ENCODE measurements around the gene NID2.

NID2 gene

GRCh38 chr14:52003324-52003723 lies 65.5 kb downstream of the NID2 start:
- in situ Hi-C loops (cut with MboI; ENCODE audit: low sequenced_read_pairs) = no loop called here

- in situ Hi-C loops (cut with MboI; ENCODE audit: low sequenced_read_pairs) = no loop called here
Measured at GRCh38 chr14:52002542-52002941, 66.3 kb downstream of the NID2 start.

- in situ Hi-C loops (cut with MboI; ENCODE audit: low sequenced_read_pairs) = no loop called here
Measured at GRCh38 chr14:52000696-52001095, 68.2 kb downstream of the NID2 start.

GRCh38 chr14:52000019-52000582 lies 68.8 kb downstream of the NID2 start:
- in situ Hi-C loops (cut with MboI; ENCODE audit: low sequenced_read_pairs) = no loop called here

- in situ Hi-C loops (cut with MboI; ENCODE audit: low sequenced_read_pairs) = loop anchor here (25.0 kb wide), 1 partner anchor 712 kb away; no protein-coding TSS in a partner anchor
Measured at GRCh38 chr14:51999084-51999483, 69.8 kb downstream of the NID2 start.

GRCh38 chr14:51998348-51998747 lies 70.5 kb downstream of the NID2 start:
- in situ Hi-C loops (cut with MboI; ENCODE audit: low sequenced_read_pairs) = loop anchor here (25.0 kb wide), 1 partner anchor 711 kb away; no protein-coding TSS in a partner anchor

GRCh38 chr14:51996148-51996746 lies 72.6 kb downstream of the NID2 start:
- in situ Hi-C loops (cut with MboI; ENCODE audit: low sequenced_read_pairs) = loop anchor here (25.0 kb wide), 1 partner anchor 709 kb away; no protein-coding TSS in a partner anchor

- in situ Hi-C loops (cut with MboI; ENCODE audit: low sequenced_read_pairs) = loop anchor here (25.0 kb wide), 1 partner anchor 706 kb away; no protein-coding TSS in a partner anchor
Measured at GRCh38 chr14:51993285-51993920, 75.5 kb downstream of the NID2 start.

GRCh38 chr14:51990488-51990887 lies 78.4 kb downstream of the NID2 start:
- in situ Hi-C loops (cut with MboI; ENCODE audit: low sequenced_read_pairs) = loop anchor here (25.0 kb wide), 1 partner anchor 703 kb away; no protein-coding TSS in a partner anchor

- in situ Hi-C loops (cut with MboI; ENCODE audit: low sequenced_read_pairs) = loop anchor here (25.0 kb wide), 1 partner anchor 702 kb away; no protein-coding TSS in a partner anchor
Measured at GRCh38 chr14:51989293-51990234, 79.3 kb downstream of the NID2 start, which contains the start of gene RTRAF. Gene RTRAF (plus strand): TSS chr14:51989546. CDS start chr14:51989640, 94 bp downstream.

GRCh38 chr14:51988221-51988620 lies 80.6 kb downstream of the NID2 start:
- in situ Hi-C loops (cut with MboI; ENCODE audit: low sequenced_read_pairs) = loop anchor here (25.0 kb wide), 1 partner anchor 701 kb away; no protein-coding TSS in a partner anchor

GRCh38 chr14:51981218-51981854 lies 87.5 kb downstream of the NID2 start:
- in situ Hi-C loops (cut with MboI; ENCODE audit: low sequenced_read_pairs) = loop anchor here (25.0 kb wide), 1 partner anchor 694 kb away; no protein-coding TSS in a partner anchor

- in situ Hi-C loops (cut with MboI; ENCODE audit: low sequenced_read_pairs) = loop anchor here (25.0 kb wide), 1 partner anchor 692 kb away; no protein-coding TSS in a partner anchor
Measured at GRCh38 chr14:51979088-51979709, 89.7 kb downstream of the NID2 start.

- in situ Hi-C loops (cut with MboI; ENCODE audit: low sequenced_read_pairs) = loop anchor here (25.0 kb wide), 1 partner anchor 691 kb away; no protein-coding TSS in a partner anchor
Measured at GRCh38 chr14:51978681-51979085, 90.2 kb downstream of the NID2 start.

GRCh38 chr14:51977075-51977474 lies 91.8 kb downstream of the NID2 start:
- in situ Hi-C loops (cut with MboI; ENCODE audit: low sequenced_read_pairs) = loop anchor here (25.0 kb wide), 1 partner anchor 690 kb away; no protein-coding TSS in a partner anchor

GRCh38 chr14:51972566-51972965 lies 96.3 kb downstream of the NID2 start:
- in situ Hi-C loops (cut with MboI; ENCODE audit: low sequenced_read_pairs) = no loop called here

GRCh38 chr14:51969852-51970540 lies 98.9 kb downstream of the NID2 start:
- in situ Hi-C loops (cut with MboI; ENCODE audit: low sequenced_read_pairs) = no loop called here

- in situ Hi-C loops (cut with MboI; ENCODE audit: low sequenced_read_pairs) = no loop called here
Measured at GRCh38 chr14:51967521-51967920, 101.3 kb downstream of the NID2 start.

GRCh38 chr14:51963286-51963685 lies 105.6 kb downstream of the NID2 start:
- in situ Hi-C loops (cut with MboI; ENCODE audit: low sequenced_read_pairs) = no loop called here

All from HL-60/S4 treated with phorbol 12-myristate 13-acetate at 8.2 ng/mL for 4 days and 3 days (cell line).